ENCODE results near the gene NPDC1. TPM values are rescaled to one million over a fixed set of nuclear protein-coding genes. Genes with fewer than 3 reads are reported as not detected.

Gene NPDC1
- total RNA-seq, 1 donor from 2014 or later = 3.8 TPM

DNA sequence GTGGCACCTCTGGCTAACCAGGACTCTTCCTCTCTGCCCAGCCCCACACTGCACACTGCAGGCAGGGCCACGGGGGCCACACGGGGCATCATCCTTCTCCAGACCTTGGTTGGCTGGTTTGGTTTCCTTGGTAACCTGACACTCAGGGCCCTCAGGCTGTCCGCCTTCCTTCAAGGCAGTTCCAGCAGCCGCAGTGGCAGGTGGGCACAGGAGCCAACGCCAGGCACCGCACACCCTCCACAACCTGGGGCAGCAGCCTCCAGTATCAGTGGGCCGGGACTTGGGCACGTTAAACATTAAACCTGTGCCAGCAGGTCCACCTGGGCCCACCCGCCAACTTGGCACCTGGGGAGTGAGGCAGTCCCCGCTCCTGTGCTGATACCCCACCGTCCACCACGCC, 1.9 kb downstream of the NPDC1 start:
- Mint-ChIP-seq H3K27ac (no peak overlapping the region), H3K9me3 (no peaks in the 10 kb centered on the region), H3K27me3 (ENCODE audit: insufficient read depth, low read depth) (peaks cover 23% of the 10 kb centered on the region), H3K4me3 (peak overlapping the region; percentile 80), H3K4me1 (peaks cover 4% of the 10 kb centered on the region), H3K36me3 (no peaks in the 10 kb centered on the region)
- Histone ChIP-seq H3K4me2 (no peak overlapping the region), H3K9ac (no peak overlapping the region), H3K4me1 (peaks cover 6% of the 10 kb centered on the region), H3F3A (ENCODE audit: low read depth) (peaks cover 5% of the 10 kb centered on the region), H3K36me3 (no peaks in the 10 kb centered on the region), H3K27ac (no peak overlapping the region), H4K20me1 (ENCODE audit: low read depth) (peaks cover 52% of the 10 kb centered on the region), H3K4me3 (no peak overlapping the region), H2AFZ (replicated peaks) (no peak overlapping the region), H3K79me2 (ENCODE audit: low read depth) (no peaks in the 10 kb centered on the region), H3K27me3 (peaks cover 47% of the 10 kb centered on the region), H3K9me3 (ENCODE audit: low read depth) (no peaks in the 10 kb centered on the region)
- TF ChIP-seq EZH2 (IDR thresholded peaks at IDR 0.05) = no peak
- TF ChIP-seq, protein P1, sequence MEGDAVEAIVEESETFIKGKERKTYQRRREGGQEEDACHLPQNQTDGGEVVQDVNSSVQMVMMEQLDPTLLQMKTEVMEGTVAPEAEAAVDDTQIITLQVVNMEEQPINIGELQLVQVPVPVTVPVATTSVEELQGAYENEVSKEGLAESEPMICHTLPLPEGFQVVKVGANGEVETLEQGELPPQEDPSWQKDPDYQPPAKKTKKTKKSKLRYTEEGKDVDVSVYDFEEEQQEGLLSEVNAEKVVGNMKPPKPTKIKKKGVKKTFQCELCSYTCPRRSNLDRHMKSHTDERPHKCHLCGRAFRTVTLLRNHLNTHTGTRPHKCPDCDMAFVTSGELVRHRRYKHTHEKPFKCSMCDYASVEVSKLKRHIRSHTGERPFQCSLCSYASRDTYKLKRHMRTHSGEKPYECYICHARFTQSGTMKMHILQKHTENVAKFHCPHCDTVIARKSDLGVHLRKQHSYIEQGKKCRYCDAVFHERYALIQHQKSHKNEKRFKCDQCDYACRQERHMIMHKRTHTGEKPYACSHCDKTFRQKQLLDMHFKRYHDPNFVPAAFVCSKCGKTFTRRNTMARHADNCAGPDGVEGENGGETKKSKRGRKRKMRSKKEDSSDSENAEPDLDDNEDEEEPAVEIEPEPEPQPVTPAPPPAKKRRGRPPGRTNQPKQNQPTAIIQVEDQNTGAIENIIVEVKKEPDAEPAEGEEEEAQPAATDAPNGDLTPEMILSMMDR (IDR thresholded peaks at IDR 0.05) = no peak
- no peak for TF ChIP-seq EZH2phosphoT487 (IDR thresholded peaks at IDR 0.05)
- no peak for DNase-seq (ENCODE audit: low spot score)

GRCh38 chr9:137042751-137043727, 2.9 kb downstream of the NPDC1 start:
- no peaks in the 10 kb centered on the region for H3K36me3 ChIP-seq
- no peak for TF ChIP-seq EZH2 (IDR thresholded peaks at IDR 0.05)
- TF ChIP-seq, protein P1 (IDR thresholded peaks at IDR 0.05) = no peak
- TF ChIP-seq EZH2phosphoT487 (IDR thresholded peaks at IDR 0.05) = no peak
- H3K9ac ChIP-seq = no peak overlapping the region
- H3K27ac ChIP-seq = no peak overlapping the region
- Mint-ChIP-seq H3K4me3 (peak overlapping the region; percentile 60), H3K36me3 (no peaks in the 10 kb centered on the region), H3K27ac (no peak overlapping the region), H3K4me1 (peaks cover 4% of the 10 kb centered on the region), H3K9me3 (no peaks in the 10 kb centered on the region), H3K27me3 (ENCODE audit: insufficient read depth, low read depth) (peaks cover 19% of the 10 kb centered on the region)
- peaks cover 37% of the 10 kb centered on the region for H3K27me3 ChIP-seq
- no peak for DNase-seq (ENCODE audit: low spot score)
- H2AFZ ChIP-seq (replicated peaks) = no peak overlapping the region
- peaks cover 6% of the 10 kb centered on the region for H3K4me1 ChIP-seq
- no peaks in the 10 kb centered on the region for H3K9me3 ChIP-seq (ENCODE audit: low read depth)
- no peak overlapping the region for H3K4me3 ChIP-seq
- no peak overlapping the region for H3K4me2 ChIP-seq
- no peaks in the 10 kb centered on the region for H3K79me2 ChIP-seq (ENCODE audit: low read depth)
- peaks cover 44% of the 10 kb centered on the region for H4K20me1 ChIP-seq (ENCODE audit: low read depth)
- H3F3A ChIP-seq (ENCODE audit: low read depth) = peaks cover 5% of the 10 kb centered on the region

DNA sequence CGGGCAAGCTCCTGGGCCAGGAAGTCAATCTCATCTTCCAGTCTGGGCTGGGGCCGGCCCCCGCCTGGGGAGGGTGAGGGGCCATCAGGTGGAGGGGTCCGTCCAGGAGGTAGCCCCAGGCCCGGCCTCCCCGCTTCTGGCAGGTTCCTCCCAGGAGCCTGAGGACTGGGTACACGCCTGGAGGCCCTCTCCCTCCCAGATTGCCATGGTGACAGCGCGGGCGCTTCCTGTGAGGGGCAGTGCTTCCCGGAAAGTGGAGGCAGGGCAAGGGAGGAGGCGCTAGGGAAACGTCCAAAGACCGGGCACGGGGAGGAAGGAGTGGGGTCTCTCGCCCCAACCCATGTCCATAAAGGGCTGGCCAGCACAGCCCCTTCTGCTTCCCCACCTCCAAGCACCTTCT, 4.9 kb downstream of the NPDC1 start:
- peaks cover 6% of the 10 kb centered on the region for H3K4me1 ChIP-seq
- no peaks in the 10 kb centered on the region for H3K36me3 ChIP-seq
- Mint-ChIP-seq H3K4me3 (no peak overlapping the region), H3K27ac (no peak overlapping the region), H3K27me3 (ENCODE audit: insufficient read depth, low read depth) (peaks cover 5% of the 10 kb centered on the region), H3K9me3 (no peaks in the 10 kb centered on the region), H3K4me1 (peaks cover 4% of the 10 kb centered on the region), H3K36me3 (no peaks in the 10 kb centered on the region)
- H3K4me3 ChIP-seq = no peak overlapping the region
- H3F3A ChIP-seq (ENCODE audit: low read depth) = peaks cover 5% of the 10 kb centered on the region
- TF ChIP-seq EZH2 (IDR thresholded peaks at IDR 0.05) (no peak), EZH2phosphoT487 (IDR thresholded peaks at IDR 0.05) (no peak)
- TF ChIP-seq, protein P1 (IDR thresholded peaks at IDR 0.05) = no peak
- H3K27me3 ChIP-seq = peaks cover 22% of the 10 kb centered on the region
- peaks cover 32% of the 10 kb centered on the region for H4K20me1 ChIP-seq (ENCODE audit: low read depth)
- H3K9ac ChIP-seq = no peak overlapping the region
- H3K4me2 ChIP-seq = no peak overlapping the region
- H3K79me2 ChIP-seq (ENCODE audit: low read depth) = no peaks in the 10 kb centered on the region
- no peak overlapping the region for H3K27ac ChIP-seq
- no peak for DNase-seq (ENCODE audit: low spot score)
- no peaks in the 10 kb centered on the region for H3K9me3 ChIP-seq (ENCODE audit: low read depth)
- no peak overlapping the region for H2AFZ ChIP-seq (replicated peaks)
